Activated T-helper 1 cell treated with anti-CD3 and anti-CD28 coated beads, Interleukin-12 subunit alpha, Interleukin-12 subunit beta, Interleukin-2, Interleukin-4 antibody, amounts not matched to agents 30 ng/mL and 10 ng/mL and 1 ng/mL, durations not matched to agents 14 hours and 24 hours and 36 hours (primary cell): Measurements from ENCODE around the gene TAF11L13. TPM values are rescaled to one million over a fixed set of nuclear protein-coding genes. Genes with fewer than 3 reads are reported as not detected.
"Not testable (repeated sequence)": the region's sequence is repeated elsewhere in the genome, so short reads cannot be mapped to it uniquely, and the experiment has no call there.

Experiments used
- DNase-seq: peaks from one replicate; pipeline ENCODE4 v3.0.0; 2021; ENCODE audit warnings: low spot score
- H3K27ac Mint-ChIP-seq: one replicate; pipeline ENCODE4 v1.8.0; 2021; ENCODE audit warnings: mild to moderate bottlenecking, mixed read lengths
- H3K27me3 Mint-ChIP-seq: one replicate; pipeline ENCODE4 v1.8.0; 2022; ENCODE audit warnings: mild to moderate bottlenecking, moderate library complexity, mixed read lengths; ENCODE audit not compliant: insufficient read depth
- H3K36me3 Mint-ChIP-seq: one replicate; pipeline ENCODE4 v1.8.0; 2021; ENCODE audit warnings: low read depth, mixed read lengths
- H3K4me1 Mint-ChIP-seq: one replicate; pipeline ENCODE4 v1.8.0; 2021; ENCODE audit warnings: low read depth, mixed read lengths
- H3K4me3 Mint-ChIP-seq: one replicate; pipeline ENCODE4 v1.8.0; 2021; ENCODE audit warnings: mild to moderate bottlenecking, moderate library complexity, mixed read lengths
- H3K9me3 Mint-ChIP-seq: one replicate; pipeline ENCODE4 v1.8.0; 2021; ENCODE audit warnings: mixed read lengths
- intact Hi-C: fragments of 100-400 bp; cut with micrococcal nuclease; formaldehyde crosslinking; loops from one replicate; pipeline ENCODE4 v1.15.1; 2024
- total RNA-seq: library from RNA; stranded (reverse); gene quantifications from 2 replicates; pipeline ENCODE4 v1.2.3, GENCODE V29; 2022

Gene TAF11L13
- total RNA-seq, 1 donor from 2014 or later = not detected

DNA sequence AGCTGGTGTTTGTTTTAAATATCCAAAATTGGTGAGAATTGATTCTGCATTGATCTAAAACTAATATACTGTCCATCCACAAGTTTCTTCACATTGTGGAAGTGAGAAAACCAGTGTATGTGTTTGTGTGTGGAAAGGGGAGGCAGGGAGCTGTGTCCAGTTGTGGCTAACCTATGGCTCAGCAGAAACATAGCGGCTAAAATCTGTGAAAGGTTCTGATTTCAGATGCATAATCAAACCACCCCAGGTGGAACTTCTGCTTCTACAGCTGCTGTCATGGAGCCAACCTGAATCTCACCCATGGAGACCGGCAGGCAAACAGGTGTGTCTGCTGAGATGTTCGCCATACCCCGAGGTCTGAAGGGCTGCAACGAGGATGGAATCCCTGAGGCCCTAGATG lies 2.3 kb downstream of the TAF11L13 start, which contains the start of gene TAF11L14:
TSS of gene TAF11L14 (plus strand) at position 301 of the 400 bp plus-strand sequence.
- H3K4me1 Mint-ChIP-seq = no peaks in the 10 kb centered on the region
- no peaks in the 10 kb centered on the region for H3K27me3 Mint-ChIP-seq
- H3K4me3 Mint-ChIP-seq = no peak within 1 kb of the TSS
- H3K27ac Mint-ChIP-seq = no peak within 1 kb of the TSS
- H3K9me3 Mint-ChIP-seq = peaks cover 26% of the 10 kb centered on the region
- H3K36me3 Mint-ChIP-seq = no peaks in the 10 kb centered on the region
- no peak for DNase-seq
- intact Hi-C loops = no loop called here

- H3K27me3 Mint-ChIP-seq, H3K27ac Mint-ChIP-seq, H3K36me3 Mint-ChIP-seq, DNase-seq, intact Hi-C loops, H3K4me1 Mint-ChIP-seq, H3K4me3 Mint-ChIP-seq: not testable (repeated sequence)
- H3K9me3 Mint-ChIP-seq = peaks cover 28% of the 10 kb centered on the region
Observed at GRCh38 chr5:17649232-17649631, 17.3 kb downstream of the TAF11L13 start.

GRCh38 chr5:17655201-17655759 lies 23.4 kb downstream of the TAF11L13 start:
- H3K9me3 Mint-ChIP-seq = peaks cover 25% of the 10 kb centered on the region
- intact Hi-C loops, H3K4me1 Mint-ChIP-seq, H3K27ac Mint-ChIP-seq, H3K4me3 Mint-ChIP-seq, H3K36me3 Mint-ChIP-seq, H3K27me3 Mint-ChIP-seq, DNase-seq: not testable (repeated sequence)

- intact Hi-C loops = no loop called here
- H3K4me3 Mint-ChIP-seq = no peak overlapping the region
- H3K9me3 Mint-ChIP-seq = peaks cover 30% of the 10 kb centered on the region
- DNase-seq = no peak
- no peaks in the 10 kb centered on the region for H3K4me1 Mint-ChIP-seq
- H3K36me3 Mint-ChIP-seq = no peaks in the 10 kb centered on the region
- H3K27ac Mint-ChIP-seq = no peak overlapping the region
- H3K27me3 Mint-ChIP-seq = no peaks in the 10 kb centered on the region
Observed at GRCh38 chr5:17655921-17656320, 24.0 kb downstream of the TAF11L13 start.

DNA sequence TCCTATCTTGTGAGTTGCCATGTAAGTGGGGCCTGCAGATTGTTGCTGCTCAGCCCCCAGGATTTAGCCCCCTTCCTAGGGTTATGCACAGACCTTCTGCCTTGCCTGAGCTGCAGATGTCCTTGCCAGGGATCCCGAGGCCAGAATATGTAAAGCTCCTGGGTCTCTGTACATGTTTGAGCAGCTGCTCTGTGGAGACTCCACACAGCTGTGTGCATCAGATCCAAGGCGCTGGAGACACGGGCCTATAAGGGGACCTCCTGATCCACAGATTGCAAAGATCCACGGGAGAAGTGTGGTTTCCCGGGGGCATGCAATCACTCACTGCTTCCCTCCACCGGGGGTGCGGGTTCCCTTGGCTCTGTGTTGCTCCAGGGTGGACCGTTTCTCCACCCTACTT lies 31.3 kb downstream of the TAF11L13 start:
- no peak for DNase-seq
- no peaks in the 10 kb centered on the region for H3K36me3 Mint-ChIP-seq
- H3K4me3 Mint-ChIP-seq = no peak overlapping the region
- peaks cover 39% of the 10 kb centered on the region for H3K9me3 Mint-ChIP-seq
- H3K27ac Mint-ChIP-seq = no peak overlapping the region
- no peaks in the 10 kb centered on the region for H3K27me3 Mint-ChIP-seq
- intact Hi-C loops = no loop called here
- no peaks in the 10 kb centered on the region for H3K4me1 Mint-ChIP-seq

DNA sequence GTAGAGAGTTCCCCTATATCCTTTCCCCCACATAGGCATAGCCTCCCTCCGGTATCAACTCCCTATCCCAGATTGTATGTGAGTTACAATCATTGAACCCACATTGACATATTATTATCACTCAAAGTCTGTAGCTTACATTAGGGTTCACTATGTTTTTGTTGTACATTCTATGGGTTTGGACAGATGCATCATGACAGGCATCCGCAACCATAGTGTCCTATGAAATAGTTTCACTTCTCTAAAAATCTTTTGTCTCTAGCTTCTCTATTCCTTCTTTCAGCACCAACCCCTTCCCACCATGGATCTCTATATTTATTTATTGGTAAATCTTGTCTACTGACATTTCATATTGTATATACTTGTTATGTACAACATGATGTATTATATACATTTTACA lies 33.9 kb downstream of the TAF11L13 start:
- Mint-ChIP-seq H3K4me1 (no peaks in the 10 kb centered on the region), H3K4me3 (no peak overlapping the region), H3K36me3 (no peaks in the 10 kb centered on the region), H3K27ac (no peak overlapping the region), H3K9me3 (peaks cover 37% of the 10 kb centered on the region), H3K27me3 (no peaks in the 10 kb centered on the region)
- intact Hi-C loops = no loop called here
- DNase-seq = no peak

DNA sequence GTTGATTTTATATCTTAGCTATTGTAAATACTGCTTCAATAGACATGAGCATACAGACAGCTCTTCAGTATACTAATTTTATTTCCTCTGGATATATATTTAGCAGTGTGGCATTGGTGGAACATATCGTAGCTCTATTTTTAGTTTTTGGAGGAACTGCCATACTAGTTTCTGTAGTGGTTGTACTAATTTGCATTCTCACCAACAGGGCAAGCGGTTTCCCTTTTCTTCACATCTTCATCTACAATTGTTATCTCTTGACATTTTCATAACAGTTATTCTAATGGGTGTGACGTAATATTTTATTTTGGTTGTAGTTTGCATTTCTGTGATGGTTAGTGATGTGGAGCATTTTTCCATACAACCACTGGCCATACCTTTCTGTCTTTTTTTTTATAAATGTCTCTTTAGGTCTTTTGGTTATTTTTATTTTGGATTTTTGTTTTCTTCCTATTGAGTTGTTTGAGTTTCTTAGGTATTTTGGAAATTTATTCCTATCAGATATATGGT lies 34.9 kb downstream of the TAF11L13 start:
- H3K4me3 Mint-ChIP-seq = no peak overlapping the region
- H3K27ac Mint-ChIP-seq = no peak overlapping the region
- DNase-seq = no peak
- no peaks in the 10 kb centered on the region for H3K36me3 Mint-ChIP-seq
- no peaks in the 10 kb centered on the region for H3K27me3 Mint-ChIP-seq
- intact Hi-C loops = no loop called here
- H3K4me1 Mint-ChIP-seq = no peaks in the 10 kb centered on the region
- peaks cover 38% of the 10 kb centered on the region for H3K9me3 Mint-ChIP-seq

GRCh38 chr5:17670353-17670752 lies 38.5 kb downstream of the TAF11L13 start:
- intact Hi-C loops = no loop called here
- H3K27me3 Mint-ChIP-seq = no peaks in the 10 kb centered on the region
- no peak overlapping the region for H3K4me3 Mint-ChIP-seq
- H3K4me1 Mint-ChIP-seq = no peaks in the 10 kb centered on the region
- no peak for DNase-seq
- H3K9me3 Mint-ChIP-seq = peaks cover 44% of the 10 kb centered on the region
- H3K27ac Mint-ChIP-seq = no peak overlapping the region
- no peaks in the 10 kb centered on the region for H3K36me3 Mint-ChIP-seq

GRCh38 chr5:17678751-17679324 lies 47.0 kb downstream of the TAF11L13 start:
- no peak overlapping the region for H3K27ac Mint-ChIP-seq
- intact Hi-C loops = no loop called here
- no peaks in the 10 kb centered on the region for H3K27me3 Mint-ChIP-seq
- H3K4me3 Mint-ChIP-seq = no peak overlapping the region
- H3K4me1 Mint-ChIP-seq = no peaks in the 10 kb centered on the region
- no peaks in the 10 kb centered on the region for H3K36me3 Mint-ChIP-seq
- peaks cover 18% of the 10 kb centered on the region for H3K9me3 Mint-ChIP-seq
- no peak for DNase-seq

DNA sequence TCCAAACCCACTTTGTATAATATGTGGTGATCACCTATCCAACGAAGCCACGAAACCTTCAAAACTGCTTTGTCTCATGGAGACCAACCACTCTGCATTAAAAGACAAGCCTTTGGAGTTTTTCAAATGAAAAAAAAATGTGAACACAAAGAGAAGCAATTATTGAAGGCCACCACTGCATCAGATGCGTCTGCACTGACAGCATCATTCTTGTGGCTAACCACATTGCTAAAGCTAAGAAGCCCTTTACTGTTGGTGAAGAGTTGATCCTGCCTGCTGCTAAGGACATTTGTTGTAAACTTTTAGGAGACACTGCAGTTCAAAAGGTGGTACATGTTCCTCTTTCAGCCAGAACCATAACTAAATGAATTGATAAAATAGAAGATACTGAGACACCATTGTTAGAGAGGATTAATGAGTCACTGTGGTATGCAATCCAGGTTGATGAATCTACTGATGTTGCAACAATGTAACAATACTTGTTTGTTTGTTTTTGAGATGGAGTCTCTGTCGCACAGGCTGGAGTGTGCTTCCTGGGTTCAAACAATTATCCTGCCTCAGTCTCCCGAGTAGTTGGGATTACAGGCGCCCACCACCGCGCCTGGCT lies 47.8 kb downstream of the TAF11L13 start:
- Mint-ChIP-seq H3K4me3 (no peak overlapping the region), H3K27ac (no peak overlapping the region), H3K27me3 (no peaks in the 10 kb centered on the region), H3K9me3 (peaks cover 15% of the 10 kb centered on the region), H3K4me1 (no peaks in the 10 kb centered on the region), H3K36me3 (no peaks in the 10 kb centered on the region)
- DNase-seq = no peak
- intact Hi-C loops = no loop called here

DNA sequence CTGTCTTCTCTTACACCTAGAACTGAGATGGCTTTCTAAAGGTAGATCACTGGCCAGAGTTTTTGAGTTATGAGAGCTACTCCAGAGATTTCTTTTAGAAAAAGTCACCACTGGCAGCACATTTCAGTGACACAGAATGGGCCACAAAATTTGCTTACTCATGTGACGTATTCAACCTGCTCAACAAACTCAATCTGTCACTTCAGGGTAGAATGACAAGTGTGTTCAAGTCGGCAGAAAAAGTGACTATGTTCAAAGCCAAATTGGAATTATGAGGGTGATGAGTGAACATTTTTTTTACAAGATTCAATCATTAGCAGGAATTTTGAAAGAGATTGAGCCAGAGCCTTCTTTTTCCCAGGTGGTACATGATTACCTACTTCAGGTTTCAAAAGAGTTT lies 48.8 kb downstream of the TAF11L13 start:
- Mint-ChIP-seq H3K4me3 (no peak overlapping the region), H3K27ac (no peak overlapping the region), H3K4me1 (no peaks in the 10 kb centered on the region), H3K9me3 (peaks cover 11% of the 10 kb centered on the region), H3K36me3 (no peaks in the 10 kb centered on the region), H3K27me3 (no peaks in the 10 kb centered on the region)
- no peak for DNase-seq
- intact Hi-C loops = no loop called here
